ENCODE measurements around the gene CAPN15. TPM values are rescaled to one million over a fixed set of nuclear protein-coding genes. Genes with fewer than 3 reads are reported as not detected.

The CAPN15 gene
- polyA plus RNA-seq, 1 of the 3 experiments (the other 2 are of a cell fraction): 22.9 TPM

DNA sequence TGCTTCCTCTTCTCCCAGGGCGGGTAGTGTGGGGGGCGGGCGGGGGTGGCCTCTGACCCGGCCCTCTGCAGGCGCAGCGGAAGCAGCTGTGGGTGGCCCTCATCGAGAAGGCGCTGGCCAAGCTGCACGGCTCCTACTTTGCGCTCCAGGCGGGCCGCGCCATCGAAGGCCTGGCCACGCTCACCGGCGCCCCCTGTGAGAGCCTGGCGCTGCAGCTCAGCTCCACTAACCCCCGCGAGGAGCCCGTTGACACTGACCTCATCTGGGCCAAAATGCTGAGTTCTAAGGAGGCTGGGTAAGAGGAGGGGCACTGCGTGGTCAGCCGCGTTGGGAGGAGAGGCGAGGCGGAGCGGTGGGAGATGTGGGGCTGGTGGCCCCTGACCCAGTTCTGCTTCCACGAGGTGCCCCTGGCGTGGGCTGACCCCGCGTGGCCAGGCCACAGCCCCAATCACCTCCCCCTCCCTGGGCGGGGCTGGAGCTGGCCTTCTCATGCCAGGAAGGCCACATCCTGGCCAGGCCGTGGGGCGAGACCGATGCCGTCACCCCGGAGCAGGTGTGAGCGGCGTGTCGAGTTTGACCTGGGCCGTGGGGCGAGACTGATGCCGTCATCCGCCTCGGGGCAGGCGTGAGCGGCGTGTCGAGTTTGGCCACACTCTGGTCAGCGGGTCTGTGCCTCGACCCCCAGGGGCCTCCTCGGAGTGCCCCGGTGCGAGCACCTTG, 22.2 kb downstream of the CAPN15 start:
- no peak overlapping the region for H2AFZ ChIP-seq (ENCODE audit: low read depth)

DNA sequence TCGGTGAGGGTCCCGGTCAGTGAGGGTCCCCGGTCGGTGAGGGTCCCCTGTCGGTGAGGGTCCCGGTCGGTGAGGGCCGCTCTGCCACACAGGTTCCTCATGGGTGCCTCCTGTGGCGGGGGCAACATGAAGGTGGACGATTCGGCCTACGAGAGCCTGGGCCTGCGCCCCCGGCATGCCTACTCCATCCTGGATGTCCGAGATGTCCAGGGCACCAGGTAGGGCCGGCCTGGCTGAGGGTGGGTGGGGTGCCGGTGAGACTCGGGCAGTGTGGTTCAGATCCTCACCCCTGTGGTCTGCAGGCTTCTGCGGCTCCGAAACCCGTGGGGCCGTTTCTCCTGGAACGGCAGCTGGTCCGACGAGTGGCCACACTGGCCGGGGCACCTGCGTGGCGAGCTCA, 23.7 kb downstream of the CAPN15 start:
- Histone ChIP-seq H3K4me2 (no peak overlapping the region), H3K27ac (ENCODE audit: low read depth in 2 of 2, low read length in 1 of 2) (no peak overlapping the region), H2AFZ (ENCODE audit: low read depth) (no peak overlapping the region), H3K9me2 (no peaks in the 10 kb centered on the region), H3K27me3 (ENCODE audit: insufficient read depth) (no peaks in the 10 kb centered on the region), H3K4me3 (ENCODE audit: low read depth in 2 of 2, low read length in 1 of 2) (no peak overlapping the region), H3K79me2 (ENCODE audit: insufficient read depth) (no peaks in the 10 kb centered on the region), H3F3A (replicated peaks; ENCODE audit: insufficient read depth) (peaks cover 2% of the 10 kb centered on the region), H4K20me1 (ENCODE audit: insufficient read depth) (peaks cover 3% of the 10 kb centered on the region; the same call in 1 of the 2 replicates), H3K36me3 (replicated peaks in 1 of 2; ENCODE audit: control insufficient read depth in 1 of 2, insufficient read depth in 2 of 2, low read length in 1 of 2) (peaks cover 0 to 29% of the 10 kb centered on the region in 2 experiments), H3K4me1 (ENCODE audit: control insufficient read depth in 1 of 2, insufficient read depth in 2 of 2, low read depth in 1 of 2, low read length in 1 of 2) (peaks cover 0 to 9% of the 10 kb centered on the region in 2 experiments; a peak in 1 of 4 replicates), H3K9me3 (no peaks in the 10 kb centered on the region), H3K9ac (no peak overlapping the region)
- ChIA-PET CTCF (no interaction called here), POLR2A (no interaction called here)
- no peak for DNase-seq
- WGBS (ENCODE audit: low lambda C conversion rate): 97% methylated on average over 6 of the region's 28 CpGs
- TF ChIP-seq YY1 (IDR thresholded peaks at IDR 0.05; ENCODE audit: low read depth) (no peak), RXRA (IDR thresholded peaks at IDR 0.05; ENCODE audit: borderline replicate concordance, low read depth) (no peak), GATA2 (CRISPR knock-in tag; IDR thresholded peaks at IDR 0.05) (no peak), FOXM1 (IDR thresholded peaks at IDR 0.05; ENCODE audit: low read depth) (no peak), RFX5 (IDR thresholded peaks at IDR 0.05; ENCODE audit: low read length) (no peak)
- TF ChIP-seq, protein P1, sequence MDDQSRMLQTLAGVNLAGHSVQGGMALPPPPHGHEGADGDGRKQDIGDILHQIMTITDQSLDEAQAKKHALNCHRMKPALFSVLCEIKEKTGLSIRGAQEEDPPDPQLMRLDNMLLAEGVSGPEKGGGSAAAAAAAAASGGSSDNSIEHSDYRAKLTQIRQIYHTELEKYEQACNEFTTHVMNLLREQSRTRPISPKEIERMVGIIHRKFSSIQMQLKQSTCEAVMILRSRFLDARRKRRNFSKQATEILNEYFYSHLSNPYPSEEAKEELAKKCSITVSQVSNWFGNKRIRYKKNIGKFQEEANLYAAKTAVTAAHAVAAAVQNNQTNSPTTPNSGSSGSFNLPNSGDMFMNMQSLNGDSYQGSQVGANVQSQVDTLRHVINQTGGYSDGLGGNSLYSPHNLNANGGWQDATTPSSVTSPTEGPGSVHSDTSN (IDR thresholded peaks at IDR 0.05): no peak
- TF ChIP-seq, protein P2, sequence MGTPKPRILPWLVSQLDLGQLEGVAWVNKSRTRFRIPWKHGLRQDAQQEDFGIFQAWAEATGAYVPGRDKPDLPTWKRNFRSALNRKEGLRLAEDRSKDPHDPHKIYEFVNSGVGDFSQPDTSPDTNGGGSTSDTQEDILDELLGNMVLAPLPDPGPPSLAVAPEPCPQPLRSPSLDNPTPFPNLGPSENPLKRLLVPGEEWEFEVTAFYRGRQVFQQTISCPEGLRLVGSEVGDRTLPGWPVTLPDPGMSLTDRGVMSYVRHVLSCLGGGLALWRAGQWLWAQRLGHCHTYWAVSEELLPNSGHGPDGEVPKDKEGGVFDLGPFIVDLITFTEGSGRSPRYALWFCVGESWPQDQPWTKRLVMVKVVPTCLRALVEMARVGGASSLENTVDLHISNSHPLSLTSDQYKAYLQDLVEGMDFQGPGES (IDR thresholded peaks at IDR 0.05; ENCODE audit: low read depth, low read length): no peak
- TF ChIP-seq, protein P3, sequence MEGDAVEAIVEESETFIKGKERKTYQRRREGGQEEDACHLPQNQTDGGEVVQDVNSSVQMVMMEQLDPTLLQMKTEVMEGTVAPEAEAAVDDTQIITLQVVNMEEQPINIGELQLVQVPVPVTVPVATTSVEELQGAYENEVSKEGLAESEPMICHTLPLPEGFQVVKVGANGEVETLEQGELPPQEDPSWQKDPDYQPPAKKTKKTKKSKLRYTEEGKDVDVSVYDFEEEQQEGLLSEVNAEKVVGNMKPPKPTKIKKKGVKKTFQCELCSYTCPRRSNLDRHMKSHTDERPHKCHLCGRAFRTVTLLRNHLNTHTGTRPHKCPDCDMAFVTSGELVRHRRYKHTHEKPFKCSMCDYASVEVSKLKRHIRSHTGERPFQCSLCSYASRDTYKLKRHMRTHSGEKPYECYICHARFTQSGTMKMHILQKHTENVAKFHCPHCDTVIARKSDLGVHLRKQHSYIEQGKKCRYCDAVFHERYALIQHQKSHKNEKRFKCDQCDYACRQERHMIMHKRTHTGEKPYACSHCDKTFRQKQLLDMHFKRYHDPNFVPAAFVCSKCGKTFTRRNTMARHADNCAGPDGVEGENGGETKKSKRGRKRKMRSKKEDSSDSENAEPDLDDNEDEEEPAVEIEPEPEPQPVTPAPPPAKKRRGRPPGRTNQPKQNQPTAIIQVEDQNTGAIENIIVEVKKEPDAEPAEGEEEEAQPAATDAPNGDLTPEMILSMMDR (IDR thresholded peaks at IDR 0.05): no peak
- TF ChIP-seq, protein P4, sequence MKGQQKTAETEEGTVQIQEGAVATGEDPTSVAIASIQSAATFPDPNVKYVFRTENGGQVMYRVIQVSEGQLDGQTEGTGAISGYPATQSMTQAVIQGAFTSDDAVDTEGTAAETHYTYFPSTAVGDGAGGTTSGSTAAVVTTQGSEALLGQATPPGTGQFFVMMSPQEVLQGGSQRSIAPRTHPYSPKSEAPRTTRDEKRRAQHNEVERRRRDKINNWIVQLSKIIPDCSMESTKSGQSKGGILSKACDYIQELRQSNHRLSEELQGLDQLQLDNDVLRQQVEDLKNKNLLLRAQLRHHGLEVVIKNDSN (IDR thresholded peaks at IDR 0.05; ENCODE audit: borderline replicate concordance, low read depth): no peak

More for the DNA sequence above, 22.2 kb downstream of the CAPN15 start:
- H3K79me2 ChIP-seq (ENCODE audit: insufficient read depth): no peaks in the 10 kb centered on the region; the same call in 1 of the 2 replicates
- no peaks in the 10 kb centered on the region for H3K9me3 ChIP-seq
- peaks cover 0 to 29% of the 10 kb centered on the region in 2 experiments for H3K36me3 ChIP-seq (replicated peaks in 1 of 2; ENCODE audit: control insufficient read depth in 1 of 2, insufficient read depth in 2 of 2, low read length in 1 of 2)
- no peak for TF ChIP-seq RCOR1 (IDR thresholded peaks at IDR 0.05; ENCODE audit: low read length)
- TF ChIP-seq TCF12 (IDR thresholded peaks at IDR 0.05): no peak
- TF ChIP-seq EP300 (IDR thresholded peaks at IDR 0.05; ENCODE audit: borderline replicate concordance in 1 of 2, low read depth in 1 of 2, low read length in 1 of 2): no peak
- TF ChIP-seq, protein P3 (IDR thresholded peaks at IDR 0.05): 0 out of 2 replicates have a peak, but pooled peaks have one; percentile 18
- no peak for TF ChIP-seq POLR2AphosphoS5 (IDR thresholded peaks at IDR 0.05; ENCODE audit: low read depth, low read length)
- TF ChIP-seq TAF1 (IDR thresholded peaks at IDR 0.05; ENCODE audit: borderline replicate concordance, low read depth, low read length): no peak
- no peak for TF ChIP-seq GABPA (IDR thresholded peaks at IDR 0.05; ENCODE audit: low read depth)
- no peak for TF ChIP-seq MXI1 (IDR thresholded peaks at IDR 0.05; ENCODE audit: low read depth, low read length)
- H3K4me2 ChIP-seq: no peak overlapping the region
- H3K9me2 ChIP-seq: no peaks in the 10 kb centered on the region
- ChIA-PET CTCF (no interaction called here), POLR2A (no interaction called here)
- H3K4me3 ChIP-seq (ENCODE audit: low read depth in 2 of 2, low read length in 1 of 2): no peak overlapping the region
- H3K9ac ChIP-seq: no peak overlapping the region
- DNase-seq: no peak
- no peak overlapping the region for H3K27ac ChIP-seq (ENCODE audit: low read depth in 2 of 2, low read length in 1 of 2)
- peaks cover 14% of the 10 kb centered on the region; the same call in 1 of the 2 replicates for H4K20me1 ChIP-seq (ENCODE audit: insufficient read depth)
- no peaks in the 10 kb centered on the region for H3K27me3 ChIP-seq (ENCODE audit: insufficient read depth)
- H3F3A ChIP-seq (replicated peaks; ENCODE audit: insufficient read depth): peaks cover 2% of the 10 kb centered on the region
- no peaks in the 10 kb centered on the region for H3K4me1 ChIP-seq (ENCODE audit: control insufficient read depth in 1 of 2, insufficient read depth in 2 of 2, low read depth in 1 of 2, low read length in 1 of 2)
- WGBS (ENCODE audit: low lambda C conversion rate): 98% methylated on average over 22 of the region's 54 CpGs

All from SK-N-SH (cell line).